GM23338 (cell line): ENCODE results near the gene CCDC201. TPM values are rescaled to one million over a fixed set of nuclear protein-coding genes. Genes with fewer than 3 reads are reported as not detected.
A peak's percentile ranks its signal among the peaks of the same experiment; 100 is the strongest.

ENCODE experiments used
- ATAC-seq: fragments of 200-7000 bp; cut with Tn5 transposase; 3 replicates; pipeline ENCODE4 v1.9.1; 2020
- DNase-seq: peaks from one replicate; pipeline ENCODE4 v3.0.0-alpha.2; 2015; ENCODE audit warnings: low spot score
- H2AFZ ChIP-seq: fragments of 200-600 bp; sonication (generic); 2 replicates; pipeline ENCODE4 v1.8.0; 2016; ENCODE audit warnings: antibody characterized with exemption, mild to moderate bottlenecking, moderate library complexity
- H3F3A ChIP-seq: fragments of 200-600 bp; sonication (generic); replicated peaks from 2 replicates; pipeline ENCODE4 v1.8.0; 2017; ENCODE audit warnings: antibody characterized with exemption, mixed run types, low read depth
- H3K27ac ChIP-seq: fragments of 200-600 bp; sonication (generic); 2 replicates; pipeline ENCODE4 v1.6.1; 2016; ENCODE audit warnings: low read depth
- H3K27me3 ChIP-seq: fragments of 200-600 bp; sonication (generic); 2 replicates; pipeline ENCODE4 v1.8.0; 2016; ENCODE audit warnings: mild to moderate bottlenecking, mixed run types, moderate library complexity; ENCODE audit not compliant: insufficient read depth
- H3K36me3 ChIP-seq: fragments of 200-600 bp; sonication (generic); 2 replicates; pipeline ENCODE4 v1.8.0; 2016; ENCODE audit warnings: mild to moderate bottlenecking; ENCODE audit not compliant: insufficient read depth
- H3K4me1 ChIP-seq: fragments of 200-600 bp; sonication (generic); 2 replicates; pipeline ENCODE4 v1.8.0; 2016; ENCODE audit warnings: mild to moderate bottlenecking, moderate library complexity; ENCODE audit not compliant: insufficient read depth
- H3K4me2 ChIP-seq: fragments of 200-600 bp; sonication (generic); 2 replicates; pipeline ENCODE4 v1.7.1; 2017; ENCODE audit warnings: mixed run types
- H3K4me3 ChIP-seq: fragments of 200-600 bp; sonication (generic); 2 replicates; pipeline ENCODE4 v1.6.1; 2016; ENCODE audit warnings: mixed run types
- H3K79me2 ChIP-seq: fragments of 200-600 bp; sonication (generic); replicated peaks from 2 replicates; pipeline ENCODE4 v1.8.0; 2017; ENCODE audit warnings: mild to moderate bottlenecking; ENCODE audit not compliant: insufficient read depth
- H3K9me2 ChIP-seq: fragments of 200-600 bp; sonication (generic); 2 replicates; pipeline ENCODE4 v1.8.0; 2017; ENCODE audit not compliant: insufficient read depth
- H4K20me1 ChIP-seq: fragments of 200-600 bp; sonication (generic); replicated peaks from 2 replicates; pipeline ENCODE4 v1.8.0; 2017; ENCODE audit warnings: mild to moderate bottlenecking; ENCODE audit not compliant: insufficient read depth
- H3K27ac Mint-ChIP-seq: 2 replicates; pipeline ENCODE4 v1.8.0; 2020; ENCODE audit warnings: inconsistent platforms, mild to moderate bottlenecking, moderate library complexity, mixed read lengths
- H3K27me3 Mint-ChIP-seq: 3 replicates; pipeline ENCODE4 v1.8.0; 2022; ENCODE audit warnings: low read depth, mild to moderate bottlenecking, moderate library complexity, mixed read lengths, inconsistent platforms; ENCODE audit not compliant: insufficient read depth, poor library complexity
- H3K36me3 Mint-ChIP-seq: 3 replicates; pipeline ENCODE4 v1.8.0; 2021; ENCODE audit warnings: low read depth, mild to moderate bottlenecking, inconsistent platforms, moderate library complexity, mixed read lengths
- H3K4me1 Mint-ChIP-seq: 3 replicates; pipeline ENCODE4 v1.8.0; 2020; ENCODE audit warnings: mild to moderate bottlenecking, inconsistent platforms, mixed read lengths
- H3K4me3 Mint-ChIP-seq: 3 replicates; pipeline ENCODE4 v1.8.0; 2021; ENCODE audit warnings: moderate library complexity, mild to moderate bottlenecking, inconsistent platforms, mixed read lengths
- H3K9me3 Mint-ChIP-seq: 3 replicates; pipeline ENCODE4 v1.8.0; 2020; ENCODE audit warnings: moderate library complexity, mild to moderate bottlenecking, inconsistent platforms, mixed read lengths
- CREB1 ChIP-seq: fragments of 250-450 bp; sonication (Bioruptor Pico); IDR thresholded peaks from 2 replicates; pipeline ENCODE4 v1.5.0; 2020; ENCODE audit warnings: low read depth, mild to moderate bottlenecking, moderate library complexity
- EZH2phosphoT487 ChIP-seq: fragments of 200-600 bp; sonication (generic); IDR thresholded peaks from one replicate; pipeline ENCODE4 v1.8.1; 2018; ENCODE audit warnings: antibody characterized with exemption; ENCODE audit not compliant: unreplicated experiment
- POLR2AphosphoS5 ChIP-seq: IDR thresholded peaks from 2 replicates; pipeline ENCODE4 v1.6.1; 2016; ENCODE audit warnings: antibody characterized with exemption, low read depth
- REST ChIP-seq: IDR thresholded peaks from one replicate; pipeline ENCODE4 v1.6.1; 2018; ENCODE audit warnings: antibody characterized with exemption; ENCODE audit not compliant: unreplicated experiment
- STAT1 ChIP-seq: IDR thresholded peaks from one replicate; pipeline ENCODE4 v1.6.1; 2016; ENCODE audit warnings: antibody characterized with exemption; ENCODE audit not compliant: unreplicated experiment
- ZNF114 ChIP-seq: fragments of 250-450 bp; sonication (Bioruptor Pico); IDR thresholded peaks from 2 replicates; pipeline ENCODE4 v1.5.0; 2020; ENCODE audit warnings: mild to moderate bottlenecking, moderate library complexity
- ZNF331 ChIP-seq: fragments of 250-450 bp; sonication (Bioruptor Pico); IDR thresholded peaks from 2 replicates; pipeline ENCODE4 v1.5.0; 2020; ENCODE audit warnings: low read depth, mild to moderate bottlenecking, moderate library complexity
- polyA plus RNA-seq: library from polyadenylated mRNA; unstranded; fragments of >200 nt; fragmentation: Nextera tagmentation; extraction: Ambion mirVana; gene quantifications from 2 replicates; pipeline ENCODE4 v1.2.1, GENCODE V29; 2016
- total RNA-seq: library from RNA; depleted of rRNA; stranded (reverse); fragments of >200 nt; shearing (Covaris generic); gene quantifications from 2 replicates; pipeline ENCODE4 v1.2.3, GENCODE V29; 2014
- TF ChIP-seq, protein P1 (sequence below), 2 experiments: fragments of 200-600 bp in 1 of 2; sonication (generic) in 1 of 2; conservative IDR thresholded peaks; 2 replicates each; pipeline versions ENCODE4 v1.5.1 to v1.6.1; 2016 to 2017; ENCODE audit warnings: antibody characterized with exemption in 2 of 2, low read depth in 2 of 2, mild to moderate bottlenecking in 2 of 2, moderate library complexity in 1 of 2

Gene CCDC201
- total and polyA plus RNA-seq, 2 experiments from 2014 or later = not detected

GRCh38 chr7:45909561-45909960 is 36.7 kb upstream of the CCDC201 start (continued):
- TF ChIP-seq, protein P1, sequence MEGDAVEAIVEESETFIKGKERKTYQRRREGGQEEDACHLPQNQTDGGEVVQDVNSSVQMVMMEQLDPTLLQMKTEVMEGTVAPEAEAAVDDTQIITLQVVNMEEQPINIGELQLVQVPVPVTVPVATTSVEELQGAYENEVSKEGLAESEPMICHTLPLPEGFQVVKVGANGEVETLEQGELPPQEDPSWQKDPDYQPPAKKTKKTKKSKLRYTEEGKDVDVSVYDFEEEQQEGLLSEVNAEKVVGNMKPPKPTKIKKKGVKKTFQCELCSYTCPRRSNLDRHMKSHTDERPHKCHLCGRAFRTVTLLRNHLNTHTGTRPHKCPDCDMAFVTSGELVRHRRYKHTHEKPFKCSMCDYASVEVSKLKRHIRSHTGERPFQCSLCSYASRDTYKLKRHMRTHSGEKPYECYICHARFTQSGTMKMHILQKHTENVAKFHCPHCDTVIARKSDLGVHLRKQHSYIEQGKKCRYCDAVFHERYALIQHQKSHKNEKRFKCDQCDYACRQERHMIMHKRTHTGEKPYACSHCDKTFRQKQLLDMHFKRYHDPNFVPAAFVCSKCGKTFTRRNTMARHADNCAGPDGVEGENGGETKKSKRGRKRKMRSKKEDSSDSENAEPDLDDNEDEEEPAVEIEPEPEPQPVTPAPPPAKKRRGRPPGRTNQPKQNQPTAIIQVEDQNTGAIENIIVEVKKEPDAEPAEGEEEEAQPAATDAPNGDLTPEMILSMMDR (conservative IDR thresholded peaks at IDR 0.05; ENCODE audit: low read depth in 2 of 2) = no peak

- no peaks in the 10 kb centered on the region for H3K9me2 ChIP-seq
- H3K79me2 ChIP-seq = no peaks in the 10 kb centered on the region
- Mint-ChIP-seq H3K27ac (no peak overlapping the region), H3K4me1 (no peaks in the 10 kb centered on the region), H3K36me3 (no peaks in the 10 kb centered on the region), H3K9me3 (peaks cover 3% of the 10 kb centered on the region; the same call in 2 of the 3 replicates), H3K4me3 (no peak overlapping the region), H3K27me3 (no peaks in the 10 kb centered on the region)
- no peak overlapping the region for H3K27ac ChIP-seq
- TF ChIP-seq ZNF114 (CRISPR knock-in tag) (no peak), EZH2phosphoT487 (no peak), ZNF331 (CRISPR knock-in tag) (no peak), CREB1 (CRISPR knock-in tag) (no peak), STAT1 (no peak), POLR2AphosphoS5 (no peak)
- TF ChIP-seq, protein P1 (conservative IDR thresholded peaks at IDR 0.05; ENCODE audit: low read depth in 2 of 2) = peak; percentile 21 to 24; a peak in 2 of 4 replicates
- H3K4me3 ChIP-seq = no peak overlapping the region
- no peaks in the 10 kb centered on the region for H3K36me3 ChIP-seq
- DNase-seq (no peak), ATAC-seq (peak; percentile 45; the same call in 2 of the 3 replicates)
- no peaks in the 10 kb centered on the region for H3F3A ChIP-seq
- no peak overlapping the region for H2AFZ ChIP-seq
- H4K20me1 ChIP-seq = no peaks in the 10 kb centered on the region
- H3K27me3 ChIP-seq = no peaks in the 10 kb centered on the region
- H3K4me2 ChIP-seq = no peak overlapping the region
- no peaks in the 10 kb centered on the region for H3K4me1 ChIP-seq
Observed at GRCh38 chr7:45902820-45903219, 29.9 kb upstream of the CCDC201 start.

- DNase-seq (no peak), ATAC-seq (no peak)
- H2AFZ ChIP-seq = no peak overlapping the region
- H3K4me1 ChIP-seq = no peaks in the 10 kb centered on the region
- Mint-ChIP-seq H3K27ac (no peak overlapping the region), H3K9me3 (peaks cover 3% of the 10 kb centered on the region; the same call in 2 of the 3 replicates), H3K36me3 (no peaks in the 10 kb centered on the region), H3K4me3 (no peak overlapping the region), H3K27me3 (no peaks in the 10 kb centered on the region), H3K4me1 (no peaks in the 10 kb centered on the region)
- H3K27me3 ChIP-seq = no peaks in the 10 kb centered on the region
- H3F3A ChIP-seq = no peaks in the 10 kb centered on the region
- no peaks in the 10 kb centered on the region for H4K20me1 ChIP-seq
- no peak overlapping the region for H3K4me3 ChIP-seq
- no peaks in the 10 kb centered on the region for H3K36me3 ChIP-seq
- H3K79me2 ChIP-seq = no peaks in the 10 kb centered on the region
- no peak overlapping the region for H3K27ac ChIP-seq
- H3K4me2 ChIP-seq = no peak overlapping the region
- H3K9me2 ChIP-seq = no peaks in the 10 kb centered on the region
- TF ChIP-seq EZH2phosphoT487 (no peak), REST (no peak)
Observed at GRCh38 chr7:45901566-45901965, 28.7 kb upstream of the CCDC201 start.
